RKO (cell line): Measurements from ENCODE around the gene IL19.
"Not testable (repeated sequence)": the region's sequence is repeated elsewhere in the genome, so short reads cannot be mapped to it uniquely, and the experiment has no call there.

Source experiments
- DNase-seq: peaks from one replicate; pipeline ENCODE4 v3.0.0-alpha.2; 2016; ENCODE audit warnings: low spot score

IL19 gene

GRCh38 chr1:206776229-206776628 lies 5.7 kb downstream of the IL19 start:
- no peak for DNase-seq

GRCh38 chr1:206778031-206778430 lies 7.5 kb downstream of the IL19 start:
- DNase-seq = no peak

- DNase-seq = not testable (repeated sequence)
Observed at GRCh38 chr1:206778911-206779310, 8.3 kb downstream of the IL19 start.

- no peak for DNase-seq
Observed at GRCh38 chr1:206779638-206780037, 9.1 kb downstream of the IL19 start.

- DNase-seq = no peak
Observed at GRCh38 chr1:206782448-206782847, 11.9 kb downstream of the IL19 start.

- no peak for DNase-seq
Observed at GRCh38 chr1:206783506-206783905, 12.9 kb downstream of the IL19 start.

GRCh38 chr1:206784471-206784903 lies 13.9 kb downstream of the IL19 start:
- no peak for DNase-seq

GRCh38 chr1:206785182-206785765 lies 14.7 kb downstream of the IL19 start:
- no peak for DNase-seq

- DNase-seq = no peak
Observed at GRCh38 chr1:206786212-206786886, 15.8 kb downstream of the IL19 start.

- no peak for DNase-seq
Observed at GRCh38 chr1:206787891-206788290, 17.3 kb downstream of the IL19 start.

- no peak for DNase-seq
Observed at GRCh38 chr1:206788487-206789050, 18.0 kb downstream of the IL19 start.

- DNase-seq = no peak
Observed at GRCh38 chr1:206790502-206791250, 20.1 kb downstream of the IL19 start.

- DNase-seq = no peak
Observed at GRCh38 chr1:206792939-206793607, 22.5 kb downstream of the IL19 start.

- no peak for DNase-seq
Observed at GRCh38 chr1:206793620-206794019, 23.0 kb downstream of the IL19 start.

GRCh38 chr1:206794294-206794908 lies 23.8 kb downstream of the IL19 start:
- no peak for DNase-seq

GRCh38 chr1:206796116-206796515 lies 25.5 kb downstream of the IL19 start:
- DNase-seq = no peak

- no peak for DNase-seq
Observed at GRCh38 chr1:206796981-206797402, 26.4 kb downstream of the IL19 start.

GRCh38 chr1:206797534-206798383 lies 27.2 kb downstream of the IL19 start:
- DNase-seq = no peak

GRCh38 chr1:206798384-206798996 lies 27.9 kb downstream of the IL19 start:
- DNase-seq = no peak

- DNase-seq = no peak
Observed at GRCh38 chr1:206799311-206799710, 28.7 kb downstream of the IL19 start.
